GM19099 (cell line): ENCODE results near the gene TRIM17.

Experiments
- POLR2A ChIP-seq: IDR thresholded peaks from 3 replicates; pipeline ENCODE4 v1.6.1; 2011; ENCODE audit warnings: low read depth; ENCODE audit not compliant: insufficient read length; ENCODE audit errors: extremely low read depth

The TRIM17 gene

DNA sequence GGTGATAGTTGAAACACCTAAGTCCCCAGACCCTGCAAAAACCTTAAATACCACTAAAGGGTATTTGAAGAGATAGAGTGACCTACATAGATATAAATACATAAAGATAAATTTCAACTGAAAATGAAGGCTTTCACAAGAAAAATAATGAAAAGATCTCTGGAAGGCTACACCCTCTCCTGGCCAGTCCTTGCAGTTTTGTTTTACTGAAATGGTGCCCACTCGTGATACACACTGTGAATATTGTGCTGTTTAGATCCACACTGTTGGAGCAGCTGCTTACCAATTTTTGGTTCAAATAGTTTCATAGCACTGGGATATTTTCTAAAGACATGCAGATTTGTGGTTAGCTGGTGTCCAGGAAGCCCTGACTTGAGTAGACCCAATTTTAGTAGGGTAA is 39.1 kb upstream of the TRIM17 start:
- TF ChIP-seq POLR2A, result no peak

DNA sequence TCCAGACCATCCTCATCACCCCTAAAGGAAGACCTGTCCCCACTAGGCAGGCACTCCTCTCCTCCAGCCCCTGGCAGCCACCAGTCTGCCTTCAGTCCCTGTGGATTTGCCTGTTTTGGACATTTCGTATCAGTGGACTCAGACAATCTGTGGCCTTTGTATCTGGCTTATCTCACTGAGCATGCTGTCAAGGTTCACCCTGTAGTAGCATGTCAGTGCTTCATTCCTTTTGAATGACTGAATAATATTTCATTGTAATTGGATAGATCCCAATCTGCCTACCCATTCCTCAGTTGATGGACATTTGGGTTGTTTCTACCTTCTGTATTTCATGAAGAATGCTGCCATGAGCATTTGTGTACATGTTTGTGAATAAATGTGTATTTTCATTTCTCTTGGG is 37.6 kb upstream of the TRIM17 start:
- TF ChIP-seq POLR2A, result no peak

DNA sequence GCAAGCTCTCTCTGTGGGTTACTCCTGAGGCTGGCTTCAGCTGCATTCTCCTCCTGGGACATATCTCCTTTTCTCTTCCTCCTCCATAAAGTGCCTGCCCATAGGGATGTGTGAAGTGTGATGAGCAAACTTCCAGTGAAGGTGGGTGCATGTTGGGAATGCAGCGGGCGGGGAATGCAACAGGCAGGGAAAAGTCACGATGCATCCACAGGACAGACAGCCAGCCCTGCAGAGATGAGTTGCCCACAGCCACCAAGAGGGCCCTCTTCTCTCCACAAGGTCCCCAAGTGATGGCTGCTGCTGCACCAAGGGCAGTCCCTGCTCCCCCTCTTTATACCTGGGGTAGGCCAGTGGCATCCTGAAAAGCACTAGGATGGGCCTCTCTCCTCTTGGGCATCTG is 37.0 kb upstream of the TRIM17 start:
- TF ChIP-seq POLR2A, result no peak

DNA sequence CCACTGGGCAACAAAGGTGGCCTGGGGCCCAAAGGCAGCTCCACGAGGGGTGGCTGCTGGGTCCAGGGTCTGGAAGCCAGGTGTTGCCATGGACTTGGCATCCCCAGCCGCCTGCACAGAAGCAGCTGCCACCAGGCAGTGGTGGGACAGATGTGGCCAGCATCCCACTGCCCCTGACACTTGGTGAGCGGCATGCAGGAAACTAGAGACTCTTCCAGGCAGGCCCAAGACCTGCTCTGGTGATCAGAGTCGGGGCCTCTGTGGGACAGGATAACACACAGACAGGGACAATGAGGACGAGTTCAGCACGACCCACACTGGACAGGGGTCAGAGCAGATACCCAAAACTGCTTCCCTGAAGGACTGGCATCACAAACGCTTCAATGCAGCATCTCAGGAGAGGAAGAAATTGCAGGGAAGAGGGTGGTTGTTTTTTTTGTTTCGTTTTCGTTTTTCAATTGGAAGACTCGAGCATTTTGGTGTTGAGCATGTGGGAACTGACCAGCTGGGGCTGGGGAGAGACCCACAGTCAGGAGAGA is 36.4 kb upstream of the TRIM17 start:
- no peak for TF ChIP-seq POLR2A

DNA sequence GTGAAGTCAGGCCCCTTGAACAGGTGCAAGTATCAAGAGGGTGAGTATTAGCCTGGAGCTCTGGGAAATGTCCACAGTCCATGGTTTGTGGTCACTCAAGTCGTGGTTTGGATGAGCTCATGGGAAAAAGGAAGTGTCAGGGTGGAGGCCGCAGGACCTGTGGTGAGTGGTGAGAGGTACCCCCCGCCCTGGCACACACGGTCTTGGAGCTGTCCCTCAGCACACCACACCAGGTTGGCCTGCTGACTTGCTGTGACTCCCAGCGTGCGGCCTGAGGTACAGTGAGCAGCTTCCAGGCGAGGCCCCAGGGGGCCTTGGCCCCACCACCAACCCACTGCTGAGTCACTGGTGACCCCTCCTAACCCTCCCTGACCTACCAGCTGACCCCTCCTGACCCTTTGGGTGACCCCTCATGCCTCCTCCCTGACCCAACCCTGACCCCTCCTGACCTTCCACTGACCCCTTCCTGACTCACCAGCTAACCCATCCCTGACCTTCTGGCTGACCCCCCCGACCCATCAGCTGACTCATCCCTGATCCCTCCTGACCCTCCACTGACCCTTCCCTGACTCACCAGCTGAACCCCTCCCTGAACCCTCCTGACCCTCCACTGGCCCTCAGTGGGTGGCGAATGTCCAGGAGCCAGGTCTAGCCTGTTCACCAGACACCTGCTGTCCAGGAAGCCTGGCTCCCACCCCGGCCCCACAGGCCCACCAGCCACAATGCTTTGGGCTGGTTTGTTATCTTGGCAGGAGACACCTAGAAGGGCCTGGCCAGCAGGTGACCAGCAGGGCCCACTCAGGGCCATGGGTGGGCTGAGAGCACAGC is 35.7 kb upstream of the TRIM17 start:
- no peak for TF ChIP-seq POLR2A

DNA sequence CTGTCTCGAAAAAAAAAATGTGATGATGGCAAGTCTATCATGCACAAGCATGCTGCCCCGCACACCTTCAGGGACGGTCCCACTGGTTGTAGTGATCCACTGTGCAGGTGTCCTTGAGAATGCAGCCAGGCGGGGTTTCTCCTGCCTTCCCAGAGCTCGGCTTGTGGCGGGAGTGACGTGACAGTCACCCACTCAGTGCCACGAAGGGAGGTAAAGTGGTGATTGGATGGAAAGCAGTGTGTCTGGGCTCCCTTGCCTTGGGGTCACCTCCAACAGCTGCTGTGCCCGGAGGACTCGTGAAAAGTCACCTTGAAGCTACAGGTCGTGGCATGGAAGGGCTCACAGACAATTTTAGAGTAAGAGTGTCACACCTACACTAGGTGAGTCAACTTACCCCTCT is 33.5 kb upstream of the TRIM17 start:
- no peak for TF ChIP-seq POLR2A

DNA sequence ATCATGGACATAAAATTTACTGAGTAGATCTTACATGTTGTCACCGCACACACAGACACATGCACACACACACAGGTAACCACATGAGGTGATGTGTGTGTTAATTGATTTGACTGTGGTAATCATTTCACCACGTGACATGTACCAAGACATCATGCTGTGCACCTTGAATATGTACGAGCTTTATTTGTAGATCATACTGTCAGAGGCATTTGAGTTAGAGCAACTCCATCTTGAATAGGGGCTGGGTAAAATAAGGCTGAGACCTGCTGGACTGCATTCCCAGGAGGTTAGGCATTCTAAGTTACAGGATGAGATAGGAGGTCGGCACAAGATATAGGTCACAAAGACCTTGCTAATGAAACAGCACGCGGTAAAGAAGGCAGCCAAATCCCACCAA is 31.7 kb upstream of the TRIM17 start:
- TF ChIP-seq POLR2A, result no peak

DNA sequence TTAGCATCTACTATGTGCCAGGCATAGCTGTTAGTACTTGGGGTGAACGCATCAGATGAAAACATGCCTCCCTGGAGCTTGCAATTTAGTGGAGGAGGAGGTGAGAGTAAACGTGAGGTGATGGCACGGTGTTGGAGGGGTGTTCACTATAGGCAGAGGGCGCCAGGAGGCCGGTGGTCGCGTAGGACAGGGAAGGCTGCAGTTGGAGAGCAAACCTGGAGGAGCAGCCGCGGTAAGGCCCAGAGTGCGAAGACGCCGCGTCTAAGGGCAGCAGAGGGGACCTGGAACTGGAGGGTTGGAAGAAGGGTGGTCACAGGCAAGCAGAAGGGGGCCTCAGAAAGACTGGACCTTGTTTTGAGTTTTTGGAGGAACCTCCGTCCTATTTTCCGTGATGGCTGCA is 30.2 kb upstream of the TRIM17 start:
- no peak for TF ChIP-seq POLR2A

DNA sequence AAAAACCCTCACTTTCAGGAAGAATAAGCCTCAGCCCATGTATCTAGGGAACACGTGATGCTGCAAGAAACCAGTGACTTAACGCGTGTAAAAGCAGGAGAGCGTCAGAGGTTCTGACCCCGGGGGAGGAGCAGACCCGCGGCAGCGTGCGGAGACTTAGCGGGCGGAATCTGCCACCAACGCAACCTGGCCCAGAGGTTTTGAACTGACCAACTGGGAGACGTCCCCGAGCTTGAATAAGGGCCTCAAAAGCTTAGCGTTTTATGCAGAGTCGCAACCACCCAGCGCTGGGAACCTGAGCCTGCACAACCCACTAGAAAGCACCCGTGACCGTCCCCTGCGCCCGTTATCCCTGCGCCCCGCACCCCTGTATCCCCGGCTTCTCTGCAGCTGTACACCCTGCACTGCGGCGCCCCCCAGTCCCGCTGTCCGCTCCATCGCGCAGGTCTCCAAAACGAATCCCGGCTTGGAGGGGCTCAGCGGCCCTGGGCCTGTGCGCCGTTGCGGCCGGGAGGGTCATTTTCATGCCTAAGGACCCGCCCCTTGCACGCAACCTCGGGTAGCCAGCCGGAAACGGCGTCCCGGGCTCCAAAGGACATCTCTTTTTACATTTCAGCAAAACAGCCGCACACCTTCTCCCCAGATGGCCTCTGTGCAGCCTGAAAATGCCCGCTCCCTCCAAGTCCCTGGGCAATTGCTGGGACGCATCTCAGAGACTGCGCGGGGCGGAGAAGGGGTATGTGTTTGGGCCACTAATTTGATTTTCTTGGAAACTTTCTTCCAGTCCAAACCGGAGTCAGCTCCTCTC is 29.4 kb upstream of the TRIM17 start:
- no peak for TF ChIP-seq POLR2A

DNA sequence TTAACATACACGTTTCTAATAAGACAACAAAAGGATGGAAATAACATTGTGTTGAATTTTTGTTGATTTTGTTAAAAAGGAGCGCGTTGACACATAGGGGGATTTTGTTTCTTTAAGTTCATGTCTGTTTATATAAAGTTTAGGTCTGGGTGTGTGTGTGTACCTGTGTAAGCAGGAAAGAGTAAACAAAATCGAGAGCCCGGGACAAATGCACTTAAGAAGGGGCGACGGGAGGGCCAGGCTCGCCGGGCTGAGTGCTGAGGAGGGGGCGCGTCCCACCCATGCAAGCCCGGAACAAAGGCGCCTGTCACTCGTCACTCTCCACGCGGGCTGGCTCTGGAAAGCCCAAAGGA is 28.8 kb upstream of the TRIM17 start:
- TF ChIP-seq POLR2A, result no peak

DNA sequence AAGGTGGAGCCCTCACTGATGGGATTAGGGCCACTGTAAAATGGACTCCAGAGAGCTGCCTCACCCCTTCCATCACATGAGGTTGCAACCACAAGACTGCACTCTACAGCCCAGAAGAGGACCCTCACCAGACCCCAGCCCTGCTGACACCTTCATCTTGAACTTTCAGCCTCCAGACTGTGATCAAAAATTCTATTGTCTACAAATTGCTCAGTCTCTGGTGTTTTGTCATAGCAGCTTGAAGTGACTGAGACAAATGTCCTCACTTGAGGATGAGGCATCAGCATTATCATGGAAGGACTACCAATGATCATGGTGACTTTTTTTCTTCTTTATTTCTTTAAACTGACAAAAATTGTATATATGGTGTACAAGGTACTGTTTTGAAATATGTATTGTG is 26.7 kb upstream of the TRIM17 start:
- no peak for TF ChIP-seq POLR2A

DNA sequence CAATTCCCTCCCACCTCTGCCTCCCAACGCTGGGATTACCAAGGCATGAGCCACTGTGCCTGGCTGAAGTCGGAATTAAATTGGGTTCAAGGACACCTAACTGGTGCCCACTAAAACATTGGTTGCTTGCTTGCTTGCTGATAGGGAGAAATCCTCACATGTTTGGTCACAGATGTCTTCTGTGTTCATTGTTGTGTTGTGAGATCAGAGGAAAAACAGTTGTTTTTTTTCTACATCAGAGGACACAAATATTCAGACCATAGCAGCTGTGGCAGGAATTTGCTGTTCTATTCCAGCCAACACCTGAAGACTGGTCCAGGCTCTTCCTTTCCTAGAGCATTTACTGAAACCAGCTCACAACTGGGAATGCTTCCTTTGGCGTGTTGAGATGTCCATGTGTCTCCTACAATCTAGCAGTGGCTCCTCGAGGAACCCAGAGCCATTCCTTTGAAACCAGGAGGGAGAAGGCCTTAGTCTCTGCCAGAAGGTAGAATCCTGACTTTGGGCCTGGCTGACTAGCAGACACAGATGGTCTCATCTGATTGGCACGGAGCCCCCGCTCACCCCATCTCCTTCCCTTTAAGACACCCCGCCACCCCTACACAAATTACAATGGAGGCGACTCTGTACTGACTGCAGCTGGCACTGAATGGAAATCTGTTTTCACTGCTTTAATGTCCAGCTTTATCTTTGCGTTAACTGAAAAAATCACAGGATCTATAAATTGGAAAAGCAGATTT is 24.3 kb upstream of the TRIM17 start:
- no peak for TF ChIP-seq POLR2A

DNA sequence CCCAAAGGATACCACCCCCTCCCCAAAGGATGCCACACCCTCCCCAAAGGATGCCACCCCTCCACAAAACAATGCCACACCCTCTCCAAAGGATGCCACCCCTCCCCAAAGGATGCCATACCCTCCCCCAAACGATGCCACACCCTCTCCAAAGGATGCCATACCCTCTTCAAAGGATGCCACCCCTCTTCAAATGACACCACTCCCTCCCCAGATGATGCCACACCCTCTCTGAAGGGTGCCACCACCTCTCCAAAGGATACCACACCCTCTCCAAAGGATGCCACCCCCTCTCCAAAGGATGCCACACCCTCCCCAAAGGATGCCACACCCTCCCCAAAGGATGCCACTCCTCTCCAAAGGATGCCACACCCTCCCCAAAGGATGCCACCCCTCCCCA is 21.6 kb upstream of the TRIM17 start:
- no peak for TF ChIP-seq POLR2A

DNA sequence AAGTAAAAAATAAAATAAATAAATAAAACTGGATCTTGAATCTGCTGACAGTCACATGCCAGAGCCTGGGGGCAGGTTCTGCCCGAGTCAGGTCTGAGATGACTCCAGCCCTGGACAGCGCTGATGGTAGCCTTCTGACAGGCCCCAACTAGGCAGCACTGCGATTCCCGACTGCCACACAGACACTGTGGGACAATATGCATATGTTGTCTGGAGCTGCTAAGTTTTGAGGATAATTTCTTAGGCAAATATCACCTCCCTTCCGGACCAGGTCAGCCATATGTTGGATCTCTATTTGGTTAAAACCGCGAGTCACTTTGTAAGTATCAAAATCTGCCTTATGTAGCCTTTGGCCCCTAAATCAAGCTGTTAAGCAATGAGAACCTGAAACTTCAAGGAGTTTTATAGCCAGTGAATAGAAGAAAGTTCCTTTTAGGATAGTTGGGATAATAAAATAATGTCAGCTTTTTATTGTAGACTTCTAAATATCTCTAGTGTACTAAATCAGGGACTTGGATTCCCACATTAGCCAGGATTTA is 20.8 kb upstream of the TRIM17 start:
- no peak for TF ChIP-seq POLR2A

DNA sequence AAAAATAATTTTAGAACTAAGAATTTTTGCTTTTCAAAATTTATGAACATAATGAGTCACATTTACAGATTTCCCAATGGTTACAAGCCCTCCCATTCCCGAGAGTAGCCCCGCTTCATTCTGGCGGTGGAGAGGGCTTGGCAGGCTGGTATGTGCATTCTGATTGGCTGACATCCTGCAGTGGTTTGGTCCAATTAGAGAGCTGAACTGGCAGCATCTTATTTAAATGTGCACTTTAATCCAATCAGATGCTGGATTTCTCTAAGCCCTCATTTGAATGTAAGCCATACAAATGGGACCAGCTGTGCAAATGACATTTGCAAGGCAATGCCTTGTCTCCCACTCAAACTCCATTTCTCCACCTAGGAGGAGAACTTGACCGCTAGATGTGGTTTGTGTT is 18.0 kb upstream of the TRIM17 start:
- TF ChIP-seq POLR2A, result no peak
